Memory B cell (primary cell): ENCODE results near the gene ST6GALNAC3.

Source experiments
- ATAC-seq: fragments of 150-1000 bp; cut with Tn5 transposase; 2 replicates; pipeline ENCODE4 v1.10.0; 2021; ENCODE audit warnings: low read depth, mild to moderate bottlenecking, moderate library complexity
- DNase-seq, 2 donors: peaks; one replicate each; pipeline ENCODE4 v3.0.0; 2022; ENCODE audit warnings: low spot score in 2 of 2
- H3K27ac Mint-ChIP-seq: one replicate; pipeline ENCODE4 v1.8.0; 2022; ENCODE audit warnings: mild to moderate bottlenecking, moderate library complexity, mixed read lengths
- H3K27me3 Mint-ChIP-seq: one replicate; pipeline ENCODE4 v1.8.0; 2022; ENCODE audit warnings: mixed read lengths
- H3K36me3 Mint-ChIP-seq: one replicate; pipeline ENCODE4 v1.8.0; 2022; ENCODE audit warnings: mild to moderate bottlenecking, mixed read lengths
- H3K4me1 Mint-ChIP-seq: one replicate; pipeline ENCODE4 v1.8.0; 2022; ENCODE audit warnings: mixed read lengths
- H3K4me3 Mint-ChIP-seq: one replicate; pipeline ENCODE4 v1.8.0; 2022; ENCODE audit warnings: mild to moderate bottlenecking, moderate library complexity, mixed read lengths
- H3K9me3 Mint-ChIP-seq: one replicate; pipeline ENCODE4 v1.8.0; 2022; ENCODE audit warnings: mixed read lengths

Gene ST6GALNAC3

GRCh38 chr1:76343356-76343755 lies 268.8 kb downstream of the ST6GALNAC3 start:
- no peak for DNase-seq
- Mint-ChIP-seq H3K4me1 (no peaks in the 10 kb centered on the region), H3K36me3 (peaks cover 5% of the 10 kb centered on the region), H3K9me3 (peaks cover 6% of the 10 kb centered on the region), H3K4me3 (no peak overlapping the region), H3K27ac (no peak overlapping the region), H3K27me3 (no peaks in the 10 kb centered on the region)
- ATAC-seq = no peak

- Mint-ChIP-seq H3K27me3 (peaks cover 2% of the 10 kb centered on the region), H3K9me3 (no peaks in the 10 kb centered on the region), H3K27ac (no peak overlapping the region), H3K36me3 (peaks cover 4% of the 10 kb centered on the region), H3K4me3 (no peak overlapping the region), H3K4me1 (peaks cover 8% of the 10 kb centered on the region)
- no peak for DNase-seq
- ATAC-seq = no peak
Observed at GRCh38 chr1:76351655-76352054, 277.1 kb downstream of the ST6GALNAC3 start.

DNA sequence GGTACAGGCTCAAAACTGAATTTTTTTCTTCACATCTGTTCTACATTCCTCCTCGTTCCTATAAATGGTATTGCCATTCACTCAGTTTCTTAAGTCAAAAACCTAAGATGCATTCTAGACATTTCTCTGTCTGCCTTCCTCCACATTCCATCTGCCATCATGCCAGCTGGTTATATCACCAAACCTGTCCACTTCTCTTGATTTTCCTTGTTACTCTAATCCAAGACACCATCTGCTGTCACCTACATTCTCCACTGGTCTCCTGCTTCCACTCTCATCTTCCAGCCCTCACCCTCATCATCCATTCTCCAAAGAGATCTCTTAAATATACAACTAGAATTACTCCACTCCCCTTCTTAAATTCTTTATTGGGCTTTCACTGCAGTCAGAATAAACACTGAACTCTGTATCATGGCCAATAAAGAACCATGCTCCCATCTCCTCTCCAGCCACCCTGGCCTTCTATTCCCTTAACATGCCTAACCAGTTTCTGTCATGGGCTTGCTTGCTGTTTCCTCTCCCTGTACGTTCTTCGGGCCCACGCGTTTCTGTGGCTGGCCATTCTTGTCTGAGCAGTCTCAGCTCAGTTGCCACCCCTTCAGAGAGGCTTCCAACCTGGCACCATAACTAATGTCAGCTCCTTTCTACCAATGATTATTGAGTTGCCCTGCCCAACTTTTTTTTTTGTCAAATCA lies 278.3 kb downstream of the ST6GALNAC3 start:
- Mint-ChIP-seq H3K27me3 (peaks cover 3% of the 10 kb centered on the region), H3K27ac (no peak overlapping the region), H3K36me3 (peaks cover 6% of the 10 kb centered on the region), H3K9me3 (peaks cover 1% of the 10 kb centered on the region), H3K4me3 (no peak overlapping the region), H3K4me1 (peaks cover 8% of the 10 kb centered on the region)
- no peak for ATAC-seq
- DNase-seq = no peak

GRCh38 chr1:76354236-76354635 lies 279.7 kb downstream of the ST6GALNAC3 start:
- Mint-ChIP-seq H3K4me3 (no peak overlapping the region), H3K27ac (no peak overlapping the region)
- ATAC-seq = no peak

DNA sequence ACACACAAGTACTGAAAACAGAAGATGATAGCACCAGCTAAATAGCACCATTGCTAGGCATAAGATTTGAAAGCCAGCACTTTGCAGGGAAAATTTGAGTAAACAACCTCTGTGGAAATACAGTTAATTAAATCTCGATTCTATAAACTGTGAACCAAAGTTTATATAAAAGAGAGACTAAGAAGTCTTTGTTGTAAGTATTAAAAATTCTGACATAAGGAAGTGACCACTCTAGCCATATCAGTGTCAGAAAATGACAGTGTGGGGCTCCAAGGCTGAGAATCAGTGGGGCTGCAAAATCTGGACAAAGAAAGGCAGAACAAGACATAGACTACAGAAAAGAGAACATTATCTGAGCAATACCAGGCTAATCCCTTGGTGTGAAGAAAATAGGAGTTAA lies 292.2 kb downstream of the ST6GALNAC3 start:
- peaks cover 3% of the 10 kb centered on the region for H3K36me3 Mint-ChIP-seq
- no peak for DNase-seq
- no peak for ATAC-seq
- H3K9me3 Mint-ChIP-seq = no peaks in the 10 kb centered on the region
- H3K27ac Mint-ChIP-seq = no peak overlapping the region
- H3K4me3 Mint-ChIP-seq = no peak overlapping the region
- H3K27me3 Mint-ChIP-seq = no peaks in the 10 kb centered on the region
- H3K4me1 Mint-ChIP-seq = peaks cover 3% of the 10 kb centered on the region

More at GRCh38 chr1:76354236-76354635, 279.7 kb downstream of the ST6GALNAC3 start:
- Mint-ChIP-seq H3K27me3 (peaks cover 5% of the 10 kb centered on the region), H3K4me1 (peaks cover 8% of the 10 kb centered on the region), H3K36me3 (peaks cover 14% of the 10 kb centered on the region), H3K9me3 (peaks cover 1% of the 10 kb centered on the region)
- DNase-seq = no peak

DNA sequence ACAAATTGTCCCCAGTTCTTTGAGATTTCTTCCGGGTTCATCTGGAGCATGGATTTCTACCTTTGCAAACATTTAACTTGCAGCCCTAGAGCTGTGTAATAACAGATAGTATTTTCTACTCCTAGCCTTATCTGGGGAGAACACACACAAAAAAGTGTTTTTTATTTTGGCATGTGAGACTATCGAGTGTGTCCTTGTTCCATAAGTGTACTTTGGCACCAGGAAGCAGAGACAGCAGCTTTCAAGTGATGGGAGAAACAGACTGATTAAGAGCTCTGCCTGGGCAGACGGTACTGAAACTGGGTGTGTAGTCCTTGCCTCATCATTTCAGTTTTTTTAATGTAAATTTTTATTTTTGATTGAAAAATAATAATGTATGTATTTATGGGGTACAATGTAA lies 297.4 kb downstream of the ST6GALNAC3 start:
- no peak for DNase-seq
- no peak overlapping the region for H3K4me3 Mint-ChIP-seq
- H3K9me3 Mint-ChIP-seq = peaks cover 3% of the 10 kb centered on the region
- H3K27me3 Mint-ChIP-seq = no peaks in the 10 kb centered on the region
- H3K4me1 Mint-ChIP-seq = peaks cover 5% of the 10 kb centered on the region
- H3K27ac Mint-ChIP-seq = no peak overlapping the region
- H3K36me3 Mint-ChIP-seq = no peaks in the 10 kb centered on the region
- no peak for ATAC-seq

GRCh38 chr1:76374086-76374485 lies 299.5 kb downstream of the ST6GALNAC3 start:
- Mint-ChIP-seq H3K9me3 (peaks cover 3% of the 10 kb centered on the region), H3K27me3 (no peaks in the 10 kb centered on the region), H3K36me3 (no peaks in the 10 kb centered on the region), H3K4me1 (peaks cover 7% of the 10 kb centered on the region), H3K27ac (no peak overlapping the region), H3K4me3 (no peak overlapping the region)
- DNase-seq = no peak
- ATAC-seq = no peak

- ATAC-seq (no peak), DNase-seq (no peak)
- H3K36me3 Mint-ChIP-seq = no peaks in the 10 kb centered on the region
- H3K4me1 Mint-ChIP-seq = peaks cover 4% of the 10 kb centered on the region
- peaks cover 3% of the 10 kb centered on the region for H3K9me3 Mint-ChIP-seq
- no peaks in the 10 kb centered on the region for H3K27me3 Mint-ChIP-seq
- no peak overlapping the region for H3K27ac Mint-ChIP-seq
- no peak overlapping the region for H3K4me3 Mint-ChIP-seq
Observed at GRCh38 chr1:76377247-76377646, 302.7 kb downstream of the ST6GALNAC3 start.

DNA sequence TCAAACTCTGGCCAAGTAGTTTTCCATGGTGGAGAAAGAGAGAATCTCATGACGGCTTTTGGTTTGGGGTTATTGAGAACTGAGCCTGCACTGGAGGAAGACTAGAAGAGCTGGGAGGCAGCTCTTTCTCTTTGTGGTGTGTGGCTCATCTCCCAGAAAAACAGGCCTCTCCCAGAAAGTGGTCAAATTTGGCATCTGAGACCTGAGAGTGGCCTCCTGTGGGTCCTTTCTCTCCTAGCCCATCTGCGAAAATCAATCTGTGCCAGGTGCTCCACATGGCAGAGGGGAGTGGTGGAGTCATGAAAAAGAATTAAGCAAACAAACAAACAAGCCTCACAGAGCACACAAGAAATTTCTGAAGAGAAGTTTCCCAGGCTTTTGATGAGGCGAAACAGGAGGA lies 305.0 kb downstream of the ST6GALNAC3 start:
- DNase-seq (no peak), ATAC-seq (no peak)
- H3K36me3 Mint-ChIP-seq = no peaks in the 10 kb centered on the region
- no peak overlapping the region for H3K27ac Mint-ChIP-seq
- H3K4me1 Mint-ChIP-seq = peaks cover 4% of the 10 kb centered on the region
- H3K9me3 Mint-ChIP-seq = peaks cover 6% of the 10 kb centered on the region
- H3K4me3 Mint-ChIP-seq = no peak overlapping the region
- H3K27me3 Mint-ChIP-seq = no peaks in the 10 kb centered on the region

- H3K36me3 Mint-ChIP-seq = no peaks in the 10 kb centered on the region
- H3K27me3 Mint-ChIP-seq = no peaks in the 10 kb centered on the region
- DNase-seq (no peak), ATAC-seq (no peak)
- no peak overlapping the region for H3K27ac Mint-ChIP-seq
- peaks cover 3% of the 10 kb centered on the region for H3K9me3 Mint-ChIP-seq
- peaks cover 2% of the 10 kb centered on the region for H3K4me1 Mint-ChIP-seq
- H3K4me3 Mint-ChIP-seq = no peak overlapping the region
Observed at GRCh38 chr1:76381450-76382097, 307.0 kb downstream of the ST6GALNAC3 start.

GRCh38 chr1:76388261-76388660 lies 313.7 kb downstream of the ST6GALNAC3 start:
- Mint-ChIP-seq H3K4me3 (no peak overlapping the region), H3K9me3 (peaks cover 4% of the 10 kb centered on the region), H3K27me3 (no peaks in the 10 kb centered on the region), H3K4me1 (no peaks in the 10 kb centered on the region), H3K27ac (no peak overlapping the region), H3K36me3 (no peaks in the 10 kb centered on the region)
- ATAC-seq (no peak), DNase-seq (no peak)

DNA sequence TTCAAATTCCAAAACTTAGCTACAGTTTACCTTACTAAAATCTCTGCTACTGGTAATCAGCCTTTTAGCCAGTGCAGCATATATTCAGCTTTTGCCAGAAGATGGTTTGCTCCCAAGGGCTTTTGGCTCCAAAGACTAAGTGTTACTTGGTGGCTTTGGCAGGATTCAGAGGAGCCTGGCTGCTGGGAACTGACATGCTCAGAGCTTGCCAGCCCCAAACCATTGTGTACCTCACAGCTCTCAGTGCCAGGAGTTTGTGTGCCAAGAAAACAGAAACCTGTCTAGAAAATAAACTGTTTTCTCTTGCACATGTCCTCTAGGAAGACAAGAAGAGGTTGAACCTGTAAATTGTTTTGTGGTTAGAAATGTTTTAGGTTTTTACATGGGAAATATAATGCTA lies 315.9 kb downstream of the ST6GALNAC3 start:
- ATAC-seq (no peak), DNase-seq (no peak)
- H3K27me3 Mint-ChIP-seq = no peaks in the 10 kb centered on the region
- H3K9me3 Mint-ChIP-seq = peaks cover 2% of the 10 kb centered on the region
- no peaks in the 10 kb centered on the region for H3K36me3 Mint-ChIP-seq
- no peaks in the 10 kb centered on the region for H3K4me1 Mint-ChIP-seq
- no peak overlapping the region for H3K4me3 Mint-ChIP-seq
- no peak overlapping the region for H3K27ac Mint-ChIP-seq

- Mint-ChIP-seq H3K4me1 (peaks cover 2% of the 10 kb centered on the region), H3K9me3 (peaks cover 2% of the 10 kb centered on the region), H3K27me3 (no peaks in the 10 kb centered on the region), H3K36me3 (no peaks in the 10 kb centered on the region), H3K27ac (no peak overlapping the region), H3K4me3 (no peak overlapping the region)
- DNase-seq = no peak
- ATAC-seq = no peak
Observed at GRCh38 chr1:76395059-76395458, 320.5 kb downstream of the ST6GALNAC3 start.

DNA sequence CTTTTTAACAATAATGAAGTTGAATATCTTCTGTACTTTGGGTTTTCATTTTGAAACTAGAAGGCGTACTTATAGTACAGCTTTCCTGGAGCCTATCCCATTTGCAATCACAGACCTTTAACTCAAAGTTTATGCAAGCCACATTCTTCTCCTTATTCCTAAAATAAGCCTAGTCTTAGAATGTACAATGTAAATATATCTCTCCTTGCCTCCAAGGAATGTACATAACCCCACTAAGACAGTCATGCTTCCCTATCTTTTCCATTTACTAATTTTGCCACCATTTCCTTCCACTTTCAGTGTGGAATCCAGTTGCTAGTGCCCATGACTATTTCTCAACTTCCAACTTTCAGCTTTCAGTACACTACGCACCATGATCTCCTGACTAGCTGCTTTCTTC lies 327.6 kb downstream of the ST6GALNAC3 start:
- no peak for ATAC-seq
- Mint-ChIP-seq H3K9me3 (peaks cover 7% of the 10 kb centered on the region), H3K36me3 (peaks cover 9% of the 10 kb centered on the region), H3K27ac (no peak overlapping the region), H3K4me3 (no peak overlapping the region), H3K4me1 (peaks cover 4% of the 10 kb centered on the region), H3K27me3 (no peaks in the 10 kb centered on the region)
- no peak for DNase-seq

DNA sequence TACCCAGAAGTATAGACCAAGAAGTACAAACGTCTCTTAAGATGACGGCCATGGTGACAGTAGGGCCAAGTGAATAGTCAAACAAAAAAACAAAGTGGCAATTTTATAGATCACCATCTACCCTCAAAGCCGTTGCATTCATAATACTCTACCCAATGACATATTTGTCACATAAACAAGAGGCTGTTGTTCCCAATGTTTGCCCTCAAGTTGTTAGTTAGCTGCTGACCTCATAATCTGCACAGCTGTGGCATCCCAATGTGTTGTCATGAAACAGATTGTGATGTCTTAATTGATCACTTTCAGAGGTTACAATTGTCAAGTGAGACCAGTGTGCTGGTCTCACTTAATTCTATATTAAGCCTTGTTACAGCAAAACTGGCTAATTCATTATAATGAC lies 333.8 kb downstream of the ST6GALNAC3 start:
- no peak for ATAC-seq
- H3K36me3 Mint-ChIP-seq = peaks cover 5% of the 10 kb centered on the region
- H3K27ac Mint-ChIP-seq = no peak overlapping the region
- H3K4me3 Mint-ChIP-seq = no peak overlapping the region
- H3K27me3 Mint-ChIP-seq = no peaks in the 10 kb centered on the region
- no peak for DNase-seq
- peaks cover 2% of the 10 kb centered on the region for H3K9me3 Mint-ChIP-seq
- peaks cover 2% of the 10 kb centered on the region for H3K4me1 Mint-ChIP-seq
